ENCODE results near the gene UNK.

Gene UNK

DNA sequence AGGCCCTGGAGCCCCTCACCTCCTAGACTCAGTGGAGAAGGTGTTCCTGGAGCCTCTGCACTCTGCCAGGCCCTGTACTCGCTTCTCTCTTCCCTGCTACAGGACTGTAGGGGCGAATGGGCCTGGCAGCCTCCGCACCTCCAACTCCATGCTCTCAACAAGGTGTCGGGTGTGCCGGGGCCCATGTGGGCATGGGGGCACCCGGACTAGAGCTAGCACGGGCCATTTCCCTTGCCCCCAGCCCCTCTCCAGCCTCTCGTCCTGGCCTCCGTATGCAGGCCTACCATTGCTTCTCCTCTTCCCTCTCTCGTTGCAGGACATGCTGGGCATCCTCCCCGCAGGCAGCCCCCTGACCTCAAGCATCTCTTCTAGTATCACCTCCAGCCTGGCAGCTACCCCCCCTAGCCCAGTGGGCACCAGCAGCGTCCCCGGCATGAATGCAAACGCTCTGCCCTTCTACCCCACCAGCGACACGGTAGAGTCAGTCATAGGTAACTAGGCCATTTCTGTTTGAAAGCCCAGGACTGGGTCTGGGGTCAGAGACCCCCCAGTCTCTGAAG is 33.8 kb downstream of the UNK start:
- DNase-seq, result no peak

DNA sequence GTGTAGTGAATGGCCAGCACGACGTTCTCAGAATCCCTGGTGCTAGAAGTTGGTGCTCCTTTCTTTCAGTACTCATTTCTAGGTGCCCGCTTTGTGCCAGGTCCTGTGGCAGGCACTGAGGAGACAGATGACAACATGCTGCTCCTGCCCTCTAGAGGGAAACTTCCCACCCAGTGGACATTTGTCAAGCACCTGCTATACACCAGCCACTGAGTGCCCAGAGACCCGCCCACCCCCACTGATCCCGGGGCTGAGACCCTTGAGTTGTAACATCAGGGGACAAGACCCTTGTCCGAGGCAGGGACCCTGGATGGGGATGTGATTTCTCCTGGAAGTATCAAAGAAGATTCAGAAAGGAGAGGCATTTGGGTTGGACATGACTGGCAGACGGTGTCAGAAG is 34.5 kb downstream of the UNK start:
- no peak for DNase-seq

DNA sequence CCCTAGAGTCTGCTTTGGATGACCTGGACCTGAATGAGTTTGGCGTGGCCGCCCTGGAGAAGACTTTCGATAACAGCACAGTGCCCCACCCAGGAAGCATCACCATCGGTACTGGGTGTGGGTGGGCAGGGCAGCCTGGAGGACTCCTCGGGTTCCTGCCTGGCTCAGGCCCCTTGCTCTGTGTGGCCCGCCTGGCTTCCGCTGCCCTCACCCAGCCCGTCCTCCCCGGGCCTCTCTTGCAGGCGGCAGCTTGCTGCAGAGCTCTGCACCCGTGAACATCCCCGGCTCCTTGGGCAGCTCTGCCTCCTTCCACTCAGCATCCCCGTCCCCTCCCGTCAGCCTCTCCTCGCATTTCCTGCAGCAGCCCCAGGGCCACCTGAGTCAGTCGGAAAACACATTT is 35.1 kb downstream of the UNK start:
- DNase-seq, result no peak

DNA sequence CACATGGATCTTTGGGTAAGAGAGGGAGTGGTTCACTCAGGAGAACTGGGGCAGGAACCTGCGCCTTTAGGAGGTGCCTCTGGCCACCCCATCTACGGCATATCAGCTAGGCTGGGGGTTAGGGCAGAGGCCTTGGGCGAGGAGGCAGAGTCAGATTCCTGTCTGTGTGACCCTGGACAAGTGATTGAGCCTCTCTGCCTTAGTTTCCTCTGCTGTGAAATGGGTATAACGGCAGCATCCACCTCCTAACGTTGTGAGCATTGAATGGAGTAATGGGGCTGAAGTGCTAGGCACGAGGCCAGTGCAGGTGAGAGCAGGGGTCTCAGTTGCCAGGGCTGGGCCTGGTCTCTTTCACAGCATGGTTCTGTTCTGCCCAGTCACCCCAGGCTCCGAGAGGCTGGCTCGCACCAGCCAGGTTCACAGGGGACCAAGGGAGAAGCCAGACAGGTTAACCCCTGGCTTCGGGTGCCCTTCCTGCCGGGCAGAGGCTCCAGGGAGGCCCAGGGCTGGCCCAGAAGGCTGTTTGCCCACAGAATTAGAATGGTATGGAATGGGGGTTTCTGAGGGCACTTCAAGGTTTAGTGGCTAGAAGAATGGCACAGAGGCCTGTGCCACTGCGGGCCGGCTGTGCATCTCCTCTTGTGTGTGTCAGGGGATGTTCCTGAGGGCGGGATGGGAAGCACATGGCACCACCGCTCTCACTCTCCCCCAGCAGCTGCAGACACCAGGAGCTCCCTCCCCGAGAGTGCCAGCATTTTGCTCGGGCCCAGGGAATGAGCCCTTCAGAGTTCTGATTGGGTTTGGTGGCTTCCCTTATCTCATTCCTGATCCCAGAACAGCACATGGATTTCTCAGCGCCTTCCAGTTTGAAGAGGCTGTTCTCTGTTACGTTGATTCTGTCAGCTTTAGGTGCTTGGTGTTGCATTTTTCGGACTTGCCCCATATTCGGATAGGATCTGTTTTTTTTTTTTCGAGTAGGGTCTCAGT is 35.8 kb downstream of the UNK start:
- DNase-seq, result no peak

DNA sequence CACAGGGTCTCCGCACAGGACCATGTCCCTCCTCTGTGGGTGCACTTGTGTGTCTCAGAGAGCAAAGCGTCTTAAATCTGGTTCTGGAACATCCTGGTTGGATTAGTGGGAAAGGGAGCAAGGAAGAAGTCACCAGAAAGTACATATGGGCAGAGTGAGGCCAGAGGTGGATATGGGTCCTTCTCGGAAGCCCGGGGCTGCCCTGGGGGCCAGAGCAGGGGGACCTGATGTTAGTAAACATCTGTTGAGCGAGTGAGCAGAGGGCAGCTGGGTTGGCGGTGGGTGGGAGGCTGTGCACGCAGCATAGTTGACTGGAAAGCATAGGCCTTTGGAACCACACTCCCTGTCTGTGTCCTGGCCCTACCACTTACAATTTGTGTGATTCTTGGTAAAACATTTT is 36.9 kb downstream of the UNK start:
- DNase-seq, result no peak

DNA sequence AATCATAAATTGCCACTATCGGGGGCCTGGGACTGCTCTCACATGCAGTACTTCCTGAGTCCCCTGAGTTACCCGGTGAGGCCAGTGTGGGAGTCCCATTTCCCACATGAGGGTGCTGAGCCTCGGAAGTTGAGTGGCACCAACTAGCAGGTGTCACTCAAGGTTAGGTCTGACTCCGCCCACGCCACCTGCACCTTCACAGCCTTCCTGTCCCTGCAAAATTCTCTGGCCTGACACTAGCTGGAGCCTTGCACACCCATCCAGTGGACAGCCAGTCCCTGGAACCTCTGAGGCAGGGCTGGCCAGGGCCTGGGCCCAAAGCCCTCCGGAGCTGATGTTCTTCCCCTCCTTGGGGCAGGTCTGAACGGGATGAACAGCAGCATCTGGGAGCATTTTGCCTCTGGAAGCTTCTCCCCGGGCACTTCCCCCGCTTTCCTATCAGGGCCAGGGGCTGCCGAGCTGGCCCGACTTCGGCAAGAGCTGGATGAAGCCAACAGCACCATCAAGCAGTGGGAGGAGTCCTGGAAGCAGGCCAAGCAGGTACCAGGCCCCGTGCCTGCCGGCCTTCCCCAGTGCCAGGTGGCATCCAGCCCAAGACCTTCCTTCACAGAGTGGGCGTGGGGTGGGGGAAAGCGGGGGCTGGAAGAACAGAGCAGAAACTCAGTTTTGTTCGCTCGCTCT is 37.7 kb downstream of the UNK start:
- peak in 2 of 51 donors; percentile 18 to 39 for DNase-seq

DNA sequence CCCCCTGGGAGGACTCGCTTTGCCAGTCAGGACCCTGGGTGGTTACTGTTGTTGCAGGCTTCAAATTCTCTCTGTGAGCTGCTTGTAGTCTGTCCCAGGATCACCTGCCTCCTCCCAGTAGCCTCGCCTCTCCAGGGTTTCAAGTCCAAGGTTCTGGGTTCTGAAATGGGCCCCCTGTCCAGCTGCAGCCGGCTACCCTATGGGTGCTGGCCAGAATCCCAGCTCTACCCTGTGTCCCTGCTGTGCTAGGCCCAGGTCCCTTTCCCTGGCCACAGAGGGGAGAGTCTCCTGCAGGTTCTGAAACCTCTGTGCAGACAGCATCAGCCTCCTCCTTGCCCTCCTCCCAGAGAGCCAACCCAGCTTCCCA is 38.2 kb downstream of the UNK start:
- DNase-seq, result no peak

DNA sequence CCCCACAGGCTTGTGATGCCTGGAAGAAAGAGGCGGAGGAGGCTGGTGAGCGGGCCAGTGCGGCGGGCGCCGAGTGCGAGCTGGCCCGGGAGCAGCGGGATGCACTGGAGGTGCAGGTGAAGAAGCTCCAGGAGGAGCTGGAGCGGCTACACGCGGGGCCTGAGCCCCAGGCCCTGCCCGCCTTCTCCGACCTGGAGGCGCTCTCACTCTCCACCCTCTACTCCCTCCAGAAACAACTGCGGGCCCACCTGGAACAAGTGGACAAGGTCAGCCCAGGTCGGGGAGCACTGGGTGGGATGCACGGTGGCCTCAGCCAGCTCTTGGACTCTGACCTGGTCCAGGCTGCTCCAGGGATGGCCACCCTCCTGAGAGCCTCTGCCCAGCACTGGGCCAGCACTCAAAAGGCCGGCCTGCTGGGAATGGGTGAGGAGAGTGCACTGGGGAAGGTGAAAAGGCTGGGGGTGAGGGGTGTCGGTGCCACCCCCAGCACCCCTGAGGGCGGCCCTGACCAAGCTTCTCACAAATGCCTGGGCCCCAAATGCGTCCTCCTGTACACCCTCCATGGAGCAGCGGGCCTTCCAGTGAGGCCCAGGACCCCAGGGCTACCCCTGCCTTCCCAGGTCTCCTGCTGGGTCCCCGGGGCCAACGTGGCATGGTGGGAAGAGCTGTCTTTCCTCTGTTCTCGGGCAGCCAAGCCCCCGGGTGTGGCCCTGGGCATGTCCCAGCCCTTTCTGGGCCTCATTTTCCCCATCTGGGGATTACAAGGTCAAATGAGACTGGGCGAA is 38.8 kb downstream of the UNK start:
- DNase-seq, result no peak

DNA sequence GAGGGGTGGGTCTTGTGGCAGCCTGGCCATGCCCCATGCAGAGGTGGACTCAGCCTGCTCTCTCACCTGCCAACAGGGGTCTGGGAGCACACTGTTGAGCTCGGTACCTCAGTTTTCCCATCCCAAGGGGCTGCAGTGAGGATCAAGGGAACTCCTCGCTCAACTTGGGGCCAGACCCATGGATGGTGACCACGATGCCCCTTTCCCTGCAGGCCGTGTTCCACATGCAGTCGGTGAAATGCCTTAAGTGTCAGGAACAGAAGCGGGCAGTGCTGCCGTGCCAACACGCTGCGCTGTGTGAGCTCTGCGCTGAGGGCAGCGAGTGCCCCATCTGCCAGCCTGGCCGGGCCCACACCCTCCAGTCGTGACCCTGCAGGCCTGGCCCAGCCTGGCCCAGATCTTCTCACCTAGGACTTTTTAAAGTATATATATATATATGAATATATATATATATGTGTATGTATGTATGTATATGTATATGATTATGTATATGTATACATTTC is 39.5 kb downstream of the UNK start:
- no peak for DNase-seq

DNA sequence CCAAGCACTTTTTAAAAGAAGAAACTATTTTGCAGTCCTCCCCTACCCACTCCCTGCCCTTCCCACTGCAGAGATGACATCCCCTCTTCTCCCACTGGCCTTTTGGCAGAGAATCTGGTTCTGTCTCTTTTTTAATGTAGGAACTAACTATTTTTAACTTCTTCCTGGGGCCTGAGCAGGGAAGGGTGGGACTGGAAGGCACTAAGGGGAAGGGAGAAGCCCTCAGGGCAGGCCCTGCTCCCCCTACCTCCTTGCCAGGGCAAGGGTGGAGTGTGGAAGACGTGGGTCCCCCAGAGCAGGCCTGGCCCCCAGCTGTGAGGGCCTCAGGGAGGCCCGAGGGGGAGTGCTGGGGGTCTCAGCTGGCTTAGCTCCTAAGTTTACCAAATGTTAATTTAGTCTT is 40.1 kb downstream of the UNK start:
- no peak for DNase-seq

DNA sequence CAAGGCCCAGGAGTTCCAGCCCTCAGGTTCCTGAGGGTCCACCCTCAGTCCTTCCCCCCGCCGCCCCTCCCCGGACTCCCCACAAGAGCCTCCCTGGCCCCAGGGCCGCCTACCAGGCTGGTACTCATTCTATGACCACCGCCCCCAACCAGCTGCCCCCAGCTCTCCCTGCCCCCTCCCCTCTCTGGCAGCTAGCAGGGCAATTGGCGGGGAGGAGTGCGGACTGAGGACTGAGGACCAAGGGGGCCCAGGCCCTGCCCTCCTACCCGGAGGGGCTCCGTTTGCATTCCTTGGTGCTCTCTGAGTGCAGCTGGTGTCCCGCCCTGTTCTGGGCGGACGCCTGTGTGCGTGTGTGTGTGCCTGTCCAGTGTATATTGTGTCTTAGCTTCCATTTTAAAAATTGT is 40.5 kb downstream of the UNK start:
- DNase-seq, result no peak

DNA sequence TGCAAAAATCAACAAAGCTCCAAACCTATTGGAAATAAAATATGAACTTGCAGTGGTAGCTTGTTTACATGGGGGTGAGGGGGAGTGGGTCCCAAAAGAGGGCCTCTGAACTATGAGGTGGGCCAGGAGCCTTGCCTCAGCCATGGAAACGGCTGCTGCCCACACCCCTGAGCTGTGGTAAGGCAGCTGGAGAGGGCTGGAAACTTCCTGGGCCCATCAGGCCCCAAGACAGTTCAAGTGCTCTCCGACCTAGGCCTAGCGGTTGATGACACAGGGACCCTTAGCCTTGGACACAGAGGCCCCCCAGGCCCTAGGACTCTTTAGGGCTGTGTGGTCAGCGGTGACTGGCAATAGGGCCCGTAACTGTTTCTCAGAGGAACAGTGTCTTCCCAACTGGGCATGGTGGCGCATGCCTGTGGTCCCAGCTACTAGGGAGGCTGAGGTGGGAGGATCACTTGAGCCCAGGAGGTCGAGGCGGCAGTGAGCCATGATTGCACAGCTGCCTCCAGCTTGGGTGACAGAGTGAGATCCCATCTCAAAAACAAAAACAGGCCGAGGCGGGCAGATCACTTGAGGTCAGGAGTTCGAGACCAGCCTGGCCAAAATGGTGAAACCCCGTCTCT is 41.3 kb downstream of the UNK start:
- DNase-seq, result no peak

DNA sequence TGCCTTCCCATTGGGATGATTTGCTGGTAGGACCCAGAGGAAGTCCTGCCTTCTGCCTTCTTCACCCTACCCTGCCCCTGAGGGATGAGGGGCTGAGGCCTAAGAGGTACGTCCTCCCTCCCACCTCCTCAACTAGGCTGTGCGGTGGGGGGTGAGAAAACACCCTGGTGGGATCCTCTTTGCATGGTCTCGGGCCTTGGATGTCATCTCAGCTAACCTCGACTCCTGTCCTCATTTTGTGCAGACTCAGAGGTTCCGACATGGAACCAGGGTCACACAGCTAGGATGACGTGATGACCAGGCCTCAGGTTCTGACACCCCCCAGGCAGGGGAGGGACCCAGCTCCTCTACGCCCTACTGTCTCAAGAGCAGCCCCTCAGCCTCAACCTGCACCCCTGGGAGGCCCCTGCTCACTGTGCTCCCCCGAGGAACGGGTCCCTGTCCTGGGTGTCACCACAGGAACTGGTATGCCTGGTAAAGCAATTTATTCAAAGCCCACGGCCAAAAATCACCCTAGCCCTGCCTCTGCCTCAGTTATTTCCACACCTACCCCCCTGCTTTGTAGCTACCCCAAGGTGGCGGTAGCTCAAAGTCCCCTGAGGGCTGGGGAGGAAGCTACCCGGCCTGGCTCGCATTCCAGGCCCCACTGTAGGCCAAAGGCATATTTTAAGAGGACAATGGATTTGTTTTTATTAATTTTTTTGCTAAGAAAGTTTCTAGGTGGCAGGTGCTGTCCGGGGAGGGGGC is 42.1 kb downstream of the UNK start:
- DNase-seq, result no peak

DNA sequence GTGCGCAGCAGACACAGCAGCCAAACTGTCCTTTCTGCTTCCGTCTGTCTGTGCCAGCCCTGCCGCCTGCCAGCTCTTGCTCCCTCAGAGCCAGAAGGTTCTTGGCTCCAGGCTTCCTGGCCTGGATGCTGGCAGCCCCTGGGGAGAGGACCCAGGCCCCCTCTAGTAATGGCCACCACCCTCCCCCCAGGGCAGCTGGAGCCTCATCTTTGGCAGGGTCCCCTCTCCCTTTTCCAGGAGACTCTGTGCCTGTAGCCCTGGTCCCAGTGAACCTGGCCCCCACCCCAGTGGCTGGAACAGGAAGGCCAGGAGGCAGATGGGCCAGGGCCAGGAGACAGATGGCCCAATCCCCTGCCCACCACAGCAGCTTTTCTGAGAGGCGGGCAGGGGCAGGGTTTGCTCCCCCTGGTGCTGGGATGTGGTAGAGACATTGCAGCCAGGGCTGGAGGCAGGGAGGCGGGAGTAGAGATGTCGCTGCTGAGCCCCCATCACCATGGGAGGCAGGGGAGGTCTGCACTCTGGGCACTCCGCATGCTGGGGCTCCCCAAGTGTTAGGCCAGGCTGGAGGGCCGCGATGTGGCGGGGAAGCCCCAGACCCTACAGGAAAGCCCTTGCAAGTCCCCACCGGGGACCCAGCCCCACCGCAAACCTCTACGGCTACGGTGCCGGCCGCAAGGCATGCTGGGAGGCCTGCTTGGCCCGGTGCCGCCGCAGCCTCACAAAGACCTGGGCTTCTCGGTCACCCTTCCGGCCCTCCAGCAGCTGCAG is 42.9 kb downstream of the UNK start:
- peak in 44 of 51 donors; percentile 17 to 87 (median 66) for DNase-seq

DNA sequence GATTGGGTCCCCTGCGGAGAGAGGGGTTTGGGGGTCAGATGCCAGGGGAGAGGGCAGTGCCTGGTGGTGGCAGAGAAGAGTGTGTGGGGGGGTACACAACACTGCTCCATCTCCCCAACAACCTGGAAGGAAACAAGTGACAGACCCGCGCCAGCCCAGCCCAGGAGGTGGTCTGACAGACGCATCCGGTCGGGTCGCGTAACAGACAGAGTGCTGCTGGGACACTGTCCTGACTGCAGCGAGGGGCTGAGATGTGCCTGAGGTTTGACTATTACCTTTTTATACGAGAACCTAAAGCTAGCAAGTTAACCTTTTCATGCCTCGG is 43.4 kb downstream of the UNK start:
- DNase-seq, result no peak

DNA sequence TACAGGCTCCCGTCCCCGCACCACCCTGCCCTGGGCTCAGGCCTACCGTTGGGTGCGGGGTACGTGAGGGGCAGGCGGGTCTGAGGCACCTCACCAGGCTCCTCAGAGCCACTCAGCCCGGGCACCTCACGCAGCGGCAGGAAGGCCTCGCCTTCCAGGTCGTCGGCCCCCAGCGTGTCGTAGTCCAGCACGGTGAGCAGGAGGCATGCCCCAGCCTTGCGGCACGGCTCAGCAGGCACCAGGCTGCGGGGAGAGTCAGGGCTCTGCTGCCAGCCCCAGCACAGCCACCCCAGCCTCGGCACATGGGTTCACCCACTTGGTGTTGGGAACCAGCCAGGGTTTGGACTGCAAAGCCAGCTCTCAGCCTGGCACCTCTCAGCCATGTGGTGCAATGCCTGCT is 44.1 kb downstream of the UNK start:
- DNase-seq, result no peak

DNA sequence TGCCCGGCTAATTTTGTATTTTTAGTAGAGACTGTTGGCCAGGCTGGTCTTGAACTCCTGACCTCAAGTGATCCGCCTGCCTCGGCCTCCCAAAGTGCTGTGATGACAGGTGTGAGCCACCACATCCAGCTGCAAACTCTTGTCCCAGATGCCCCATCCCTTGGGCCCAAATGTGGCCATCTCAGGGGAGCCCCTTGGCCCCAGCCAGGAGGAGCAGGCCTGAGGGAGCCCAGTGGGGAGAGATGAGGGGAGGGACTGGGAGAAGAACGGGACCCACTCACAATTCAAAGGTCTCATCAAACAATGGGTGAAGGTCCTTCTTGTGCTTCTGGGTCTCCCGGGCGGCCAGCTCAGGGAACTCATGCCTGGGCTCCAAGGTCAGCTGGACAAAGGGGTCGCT is 45.1 kb downstream of the UNK start:
- DNase-seq, result no peak

DNA sequence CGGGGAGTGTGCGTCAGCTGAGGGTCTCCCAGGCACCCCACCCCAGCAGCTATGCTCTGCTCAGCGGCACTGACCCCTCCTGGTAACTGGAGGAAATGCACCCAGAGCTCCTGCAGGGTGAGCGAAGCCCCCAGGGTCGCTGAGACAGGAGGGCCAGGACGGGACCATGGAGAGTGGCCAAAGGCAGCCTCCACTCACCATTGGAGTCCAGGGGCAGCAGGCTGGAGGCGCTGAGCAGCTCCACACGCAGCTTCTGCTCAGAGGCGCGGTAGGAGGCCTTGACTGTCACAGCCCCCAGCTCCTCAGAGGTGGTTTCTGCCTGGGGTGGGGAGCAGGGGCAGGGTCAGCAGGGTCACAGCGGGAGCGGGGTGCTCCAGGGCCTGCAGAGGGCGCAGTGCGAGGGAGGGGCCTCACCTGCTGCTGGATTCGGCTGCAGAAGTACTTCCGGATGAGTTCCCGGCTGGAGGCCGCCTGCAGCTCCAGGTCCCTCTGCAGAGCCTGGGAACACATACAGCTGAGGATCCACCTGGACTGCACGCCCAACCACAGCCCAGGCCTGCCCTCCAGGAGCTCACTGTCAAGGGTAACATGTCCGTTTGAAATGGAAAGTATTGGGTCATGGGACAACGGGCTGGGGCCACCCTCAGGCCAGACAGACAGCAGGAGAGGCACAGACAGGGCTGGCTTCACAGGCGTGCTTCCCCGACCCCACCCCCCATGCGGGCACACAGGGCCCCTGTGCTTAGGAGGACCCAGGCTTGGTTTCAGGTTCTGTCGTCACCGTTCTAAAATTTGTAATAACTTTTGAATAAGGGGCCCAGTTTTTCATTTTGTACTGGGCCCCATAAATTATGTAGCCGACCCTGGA is 45.8 kb downstream of the UNK start:
- DNase-seq, result no peak
